MM.1S (cell line): ENCODE measurements around the gene DDB1.

Experiments
- DNase-seq: peaks from one replicate; pipeline ENCODE4 v3.0.0-alpha.2; 2015
- H2AFZ ChIP-seq: fragments of 300-600 bp; sonication (generic); 2 replicates; pipeline ENCODE4 v1.6.0; 2016; ENCODE audit warnings: antibody characterized with exemption, low read length
- H3F3A ChIP-seq: fragments of 300-600 bp; sonication (generic); 2 replicates; pipeline ENCODE4 v1.6.1; 2016; ENCODE audit warnings: mild to moderate bottlenecking, antibody characterized with exemption, low read length, moderate library complexity, mixed read lengths; ENCODE audit not compliant: insufficient read depth
- H3K27ac ChIP-seq: fragments of 300-600 bp; sonication (generic); 2 replicates; pipeline ENCODE4 v1.5.1; 2016; ENCODE audit warnings: mild to moderate bottlenecking, low read length
- H3K27me3 ChIP-seq: fragments of 300-600 bp; sonication (generic); replicated peaks from 2 replicates; pipeline ENCODE4 v1.6.0; 2016; ENCODE audit warnings: low read length; ENCODE audit not compliant: insufficient read depth
- H3K36me3 ChIP-seq: fragments of 300-600 bp; sonication (generic); replicated peaks from 2 replicates; pipeline ENCODE4 v1.6.1; 2016; ENCODE audit warnings: mild to moderate bottlenecking, low read length, mixed read lengths; ENCODE audit not compliant: insufficient read depth
- H3K4me1 ChIP-seq: fragments of 300-600 bp; sonication (generic); 2 replicates; pipeline ENCODE4 v1.6.1; 2016; ENCODE audit warnings: low read length, mixed read lengths
- H3K4me2 ChIP-seq: fragments of 300-600 bp; sonication (generic); 2 replicates; pipeline ENCODE4 v1.6.0; 2016; ENCODE audit warnings: low read depth, low read length
- H3K4me3 ChIP-seq: fragments of 300-600 bp; sonication (generic); 2 replicates; pipeline ENCODE4 v1.5.1; 2016; ENCODE audit warnings: low read length, mixed read lengths
- H3K79me2 ChIP-seq: fragments of 300-600 bp; sonication (generic); 2 replicates; pipeline ENCODE4 v1.6.1; 2016; ENCODE audit warnings: mixed run types, low read length, mixed read lengths
- H3K9ac ChIP-seq: fragments of 300-600 bp; sonication (generic); 2 replicates; pipeline ENCODE4 v1.6.1; 2016; ENCODE audit warnings: low read length, mixed read lengths
- H3K9me2 ChIP-seq: fragments of 300-600 bp; sonication (generic); replicated peaks from 2 replicates; pipeline ENCODE4 v1.6.1; 2016; ENCODE audit warnings: mild to moderate bottlenecking, low read length, mixed read lengths; ENCODE audit not compliant: insufficient read depth
- H3K9me3 ChIP-seq: fragments of 300-600 bp; sonication (generic); replicated peaks from 2 replicates; pipeline ENCODE4 v1.6.1; 2016; ENCODE audit warnings: mild to moderate bottlenecking, low read length, mixed read lengths; ENCODE audit not compliant: insufficient read depth
- H4K20me1 ChIP-seq: fragments of 300-600 bp; sonication (generic); 2 replicates; pipeline ENCODE4 v1.6.1; 2016; ENCODE audit warnings: mild to moderate bottlenecking, low read length, moderate library complexity, mixed read lengths; ENCODE audit not compliant: insufficient read depth
- EZH2 ChIP-seq: fragments of 300-600 bp; sonication (generic); optimal IDR thresholded peaks from 2 replicates; pipeline ENCODE3; 2017; ENCODE audit warnings: low read depth, mild to moderate bottlenecking, antibody characterized with exemption, low read length, mixed read lengths
- EZH2phosphoT487 ChIP-seq: fragments of 300-600 bp; sonication (generic); IDR thresholded peaks from 2 replicates; pipeline ENCODE4 v1.6.1; 2018; ENCODE audit warnings: antibody characterized with exemption, low read length
- TF ChIP-seq, protein P1 (sequence below): fragments of 300-600 bp; sonication (generic); IDR thresholded peaks from 2 replicates; pipeline ENCODE4 v1.5.1; 2016; ENCODE audit warnings: antibody characterized with exemption, low read length, mixed read lengths

Gene DDB1

DNA sequence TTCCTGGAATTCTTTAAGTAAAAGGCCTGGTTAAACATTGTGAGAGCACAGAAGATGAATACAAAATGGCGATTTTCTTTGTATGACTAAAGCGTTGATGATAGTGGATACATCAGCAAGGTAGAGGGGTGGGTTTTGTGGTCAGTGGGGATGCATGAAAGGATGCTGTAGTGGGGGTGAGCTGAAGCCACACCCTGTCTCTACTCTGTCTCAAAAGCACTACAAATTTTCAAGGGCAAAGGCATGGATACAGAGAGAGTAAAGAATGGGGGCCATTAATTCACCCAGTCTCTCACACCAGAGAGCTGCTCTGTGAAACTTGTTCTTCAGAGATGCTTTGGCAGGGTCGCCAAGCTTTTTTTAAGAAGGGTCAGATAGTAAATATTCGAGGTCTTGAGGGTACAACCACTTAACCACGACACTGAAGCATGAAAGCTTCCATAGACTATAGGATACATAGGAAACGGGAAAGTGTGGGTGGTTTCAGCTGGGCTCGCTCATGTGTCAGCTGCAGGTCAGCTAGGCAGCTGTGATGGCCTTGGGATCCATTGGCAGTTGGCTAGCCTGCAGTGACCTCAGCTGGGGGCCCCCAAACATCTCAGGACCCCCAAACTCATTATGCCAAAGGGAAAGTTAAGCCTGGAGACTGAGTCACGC, 37.6 kb upstream of the DDB1 start:
- TF ChIP-seq EZH2 (no peak), EZH2phosphoT487 (no peak)
- TF ChIP-seq, protein P1, sequence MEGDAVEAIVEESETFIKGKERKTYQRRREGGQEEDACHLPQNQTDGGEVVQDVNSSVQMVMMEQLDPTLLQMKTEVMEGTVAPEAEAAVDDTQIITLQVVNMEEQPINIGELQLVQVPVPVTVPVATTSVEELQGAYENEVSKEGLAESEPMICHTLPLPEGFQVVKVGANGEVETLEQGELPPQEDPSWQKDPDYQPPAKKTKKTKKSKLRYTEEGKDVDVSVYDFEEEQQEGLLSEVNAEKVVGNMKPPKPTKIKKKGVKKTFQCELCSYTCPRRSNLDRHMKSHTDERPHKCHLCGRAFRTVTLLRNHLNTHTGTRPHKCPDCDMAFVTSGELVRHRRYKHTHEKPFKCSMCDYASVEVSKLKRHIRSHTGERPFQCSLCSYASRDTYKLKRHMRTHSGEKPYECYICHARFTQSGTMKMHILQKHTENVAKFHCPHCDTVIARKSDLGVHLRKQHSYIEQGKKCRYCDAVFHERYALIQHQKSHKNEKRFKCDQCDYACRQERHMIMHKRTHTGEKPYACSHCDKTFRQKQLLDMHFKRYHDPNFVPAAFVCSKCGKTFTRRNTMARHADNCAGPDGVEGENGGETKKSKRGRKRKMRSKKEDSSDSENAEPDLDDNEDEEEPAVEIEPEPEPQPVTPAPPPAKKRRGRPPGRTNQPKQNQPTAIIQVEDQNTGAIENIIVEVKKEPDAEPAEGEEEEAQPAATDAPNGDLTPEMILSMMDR, result no peak
- no peak overlapping the region for H3K27ac ChIP-seq
- peaks cover 9% of the 10 kb centered on the region for H3K36me3 ChIP-seq
- H3K4me2 ChIP-seq, result no peak overlapping the region
- no peak for DNase-seq
- H3F3A ChIP-seq, result no peaks in the 10 kb centered on the region
- H3K9ac ChIP-seq, result no peak overlapping the region
- no peaks in the 10 kb centered on the region for H4K20me1 ChIP-seq
- no peaks in the 10 kb centered on the region for H3K9me3 ChIP-seq
- H3K4me1 ChIP-seq, result no peaks in the 10 kb centered on the region
- H3K79me2 ChIP-seq, result peaks cover 3% of the 10 kb centered on the region; the same call in 1 of the 2 replicates
- no peak overlapping the region for H2AFZ ChIP-seq
- H3K4me3 ChIP-seq, result no peak overlapping the region
- H3K27me3 ChIP-seq, result no peaks in the 10 kb centered on the region
- no peaks in the 10 kb centered on the region for H3K9me2 ChIP-seq

DNA sequence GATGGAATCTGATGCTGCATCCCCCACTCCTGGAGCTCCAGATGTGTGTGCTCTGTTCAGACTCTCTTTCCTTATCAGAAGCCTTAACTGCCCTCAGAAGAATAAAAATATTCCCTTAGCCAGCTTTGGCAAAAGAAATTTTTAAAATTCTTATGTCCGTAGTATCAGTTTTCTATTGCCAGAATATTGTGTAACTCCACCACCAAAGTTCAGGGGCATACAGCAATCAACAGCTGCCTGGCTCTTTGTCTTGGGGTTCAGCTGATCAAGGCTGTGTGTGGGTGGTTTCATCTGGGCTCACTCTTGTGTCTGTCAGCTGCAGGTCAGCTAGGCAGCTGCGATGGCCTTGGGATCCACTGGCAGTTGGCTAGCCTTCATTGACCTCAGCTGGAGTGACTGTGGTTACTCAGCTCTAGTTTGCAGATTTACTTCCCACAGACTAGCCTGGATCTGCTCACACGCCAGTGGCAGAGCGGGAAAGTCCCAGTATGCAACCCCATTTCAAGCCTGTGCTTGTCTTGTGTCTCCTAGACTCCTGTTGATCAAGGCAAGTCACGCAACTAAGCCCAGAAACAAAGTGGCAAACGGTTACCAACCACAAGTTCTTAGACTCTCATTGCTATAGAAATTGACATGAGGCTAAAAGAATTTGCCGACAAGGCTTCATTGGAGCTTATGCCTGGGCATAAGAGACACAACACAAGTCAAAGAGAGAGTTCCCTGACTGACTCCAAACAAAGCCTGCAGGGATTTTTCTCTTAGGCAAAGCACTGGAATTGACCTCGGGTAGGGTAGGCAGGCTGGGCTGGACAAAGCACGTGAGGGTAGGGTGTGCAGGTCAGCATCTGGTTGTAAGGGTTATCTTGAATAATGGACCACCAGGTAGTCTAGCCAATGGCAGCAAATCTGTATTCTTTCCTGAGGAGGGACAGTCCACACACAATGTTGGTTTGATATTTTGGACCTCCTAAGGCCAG, 36.8 kb upstream of the DDB1 start:
- no peak overlapping the region for H3K4me3 ChIP-seq
- TF ChIP-seq EZH2phosphoT487 (no peak), EZH2 (no peak)
- TF ChIP-seq, protein P1, result no peak
- no peaks in the 10 kb centered on the region for H3K27me3 ChIP-seq
- H3K36me3 ChIP-seq, result peaks cover 9% of the 10 kb centered on the region
- H3K27ac ChIP-seq, result no peak overlapping the region
- no peaks in the 10 kb centered on the region for H4K20me1 ChIP-seq
- H3K9me2 ChIP-seq, result no peaks in the 10 kb centered on the region
- DNase-seq, result no peak
- H2AFZ ChIP-seq, result no peak overlapping the region
- peaks cover 3% of the 10 kb centered on the region; the same call in 1 of the 2 replicates for H3K79me2 ChIP-seq
- H3K4me2 ChIP-seq, result no peak overlapping the region
- H3K9me3 ChIP-seq, result no peaks in the 10 kb centered on the region
- no peaks in the 10 kb centered on the region for H3F3A ChIP-seq
- no peak overlapping the region for H3K9ac ChIP-seq
- no peaks in the 10 kb centered on the region for H3K4me1 ChIP-seq

DNA sequence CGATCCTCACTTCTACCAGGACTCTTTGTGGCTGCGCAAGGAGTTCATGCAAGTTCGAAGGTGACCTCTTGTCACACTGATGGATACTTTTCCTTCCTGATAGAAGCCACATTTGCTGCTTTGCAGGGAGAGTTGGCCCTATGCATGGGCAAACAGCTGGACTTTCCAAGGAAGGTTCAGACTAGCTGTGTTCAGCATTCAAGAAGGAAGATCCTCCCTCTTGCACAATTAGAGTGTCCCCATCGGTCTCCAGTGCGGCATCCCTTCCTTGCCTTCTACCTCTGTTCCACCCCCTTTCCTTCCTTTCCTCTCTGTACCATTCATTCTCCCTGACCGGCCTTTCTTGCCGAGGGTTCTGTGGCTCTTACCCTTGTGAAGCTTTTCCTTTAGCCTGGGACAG, 35.7 kb upstream of the DDB1 start:
- no peaks in the 10 kb centered on the region for H3K4me1 ChIP-seq
- H3K4me3 ChIP-seq, result no peak overlapping the region
- H4K20me1 ChIP-seq, result no peaks in the 10 kb centered on the region
- peaks cover 16% of the 10 kb centered on the region for H3K36me3 ChIP-seq
- peaks cover 13% of the 10 kb centered on the region for H3K79me2 ChIP-seq
- H3K4me2 ChIP-seq, result no peak overlapping the region
- no peak overlapping the region for H3K27ac ChIP-seq
- H3K27me3 ChIP-seq, result no peaks in the 10 kb centered on the region
- no peaks in the 10 kb centered on the region for H3F3A ChIP-seq
- TF ChIP-seq, protein P1, result no peak
- no peak for TF ChIP-seq EZH2
- TF ChIP-seq EZH2phosphoT487, result no peak
- no peak overlapping the region for H2AFZ ChIP-seq
- no peaks in the 10 kb centered on the region for H3K9me2 ChIP-seq
- H3K9ac ChIP-seq, result no peak overlapping the region
- DNase-seq, result no peak
- no peaks in the 10 kb centered on the region for H3K9me3 ChIP-seq
